Liver (tissue), 3 donors: ENCODE data around the gene ALAS1.

Experiments used
- ATF3 ChIP-seq: IDR thresholded peaks from 2 replicates; pipeline ENCODE4 v1.6.1; 2016; ENCODE audit warnings: antibody characterized with exemption
- CTCF ChIP-seq: fragments of 150-350 bp; IDR thresholded peaks from 2 replicates; pipeline ENCODE4 v1.5.1; 2017; ENCODE audit warnings: improper control_type of control experiment, low read depth, low read length; ENCODE audit not compliant: missing input control
- EGR1 ChIP-seq, 2 donors: IDR thresholded peaks; 2 replicates each; pipeline ENCODE4 v1.6.1; 2016 to 2018; ENCODE audit warnings: antibody characterized with exemption in 2 of 2, low read depth in 2 of 2
- GABPA ChIP-seq, 2 donors: IDR thresholded peaks in 1 of 2; conservative IDR thresholded peaks in 1 of 2; 2 replicates each; pipeline ENCODE4 v1.6.1; 2016; ENCODE audit warnings: antibody characterized with exemption in 2 of 2, mild to moderate bottlenecking in 1 of 2, moderate library complexity in 1 of 2
- HNF4A ChIP-seq, 2 donors: conservative IDR thresholded peaks; 2 replicates each; pipeline ENCODE4 v1.6.1; 2016; ENCODE audit warnings: antibody characterized with exemption in 2 of 2, mild to moderate bottlenecking in 2 of 2
- JUND ChIP-seq, 2 donors: IDR thresholded peaks; 2 replicates each; pipeline ENCODE4 v1.6.1; 2016; ENCODE audit warnings: antibody characterized with exemption in 2 of 2
- MAX ChIP-seq: IDR thresholded peaks from 2 replicates; pipeline ENCODE4 v1.6.1; 2016; ENCODE audit warnings: antibody characterized with exemption
- RAD21 ChIP-seq, 2 donors: IDR thresholded peaks; 2 replicates each; pipeline ENCODE4 v1.6.1; 2016; ENCODE audit warnings: antibody characterized with exemption in 2 of 2, mild to moderate bottlenecking in 2 of 2
- REST ChIP-seq: IDR thresholded peaks from 2 replicates; pipeline ENCODE4 v1.6.1; 2016; ENCODE audit warnings: antibody characterized with exemption, mild to moderate bottlenecking
- RXRA ChIP-seq, 2 donors: IDR thresholded peaks; 2 replicates each; pipeline ENCODE4 v1.6.1; 2017 to 2018; ENCODE audit warnings: antibody characterized with exemption in 2 of 2, mild to moderate bottlenecking in 1 of 2
- TAF1 ChIP-seq: conservative IDR thresholded peaks from 2 replicates; pipeline ENCODE4 v1.6.1; 2016; ENCODE audit warnings: antibody characterized with exemption, mild to moderate bottlenecking
- YY1 ChIP-seq: IDR thresholded peaks from 2 replicates; pipeline ENCODE4 v1.6.1; 2016; ENCODE audit warnings: antibody characterized with exemption, mild to moderate bottlenecking
- ZBTB33 ChIP-seq: IDR thresholded peaks from 2 replicates; pipeline ENCODE4 v1.6.1; 2016; ENCODE audit warnings: antibody characterized with exemption
- donor health status: healthy.
- donor health status: healthy.

GRCh38 chr3:52243791-52244628, 46.0 kb downstream of the ALAS1 start:
- TF ChIP-seq RAD21 (IDR thresholded peaks at IDR 0.05), result no peak
- no peak for TF ChIP-seq TAF1
- no peak for TF ChIP-seq CTCF
- no peak for TF ChIP-seq RXRA (IDR thresholded peaks at IDR 0.05)
- TF ChIP-seq JUND (IDR thresholded peaks at IDR 0.05), result no peak
- TF ChIP-seq ZBTB33, result no peak
- TF ChIP-seq YY1, result no peak
- TF ChIP-seq EGR1 (IDR thresholded peaks at IDR 0.05; ENCODE audit: low read depth in 2 of 2), result no peak
- TF ChIP-seq HNF4A (conservative IDR thresholded peaks at IDR 0.05), result no peak
- TF ChIP-seq ATF3, result no peak
- no peak for TF ChIP-seq GABPA (IDR thresholded peaks at IDR 0.05 in 1 of 2, conservative IDR thresholded peaks at IDR 0.05 in 1 of 2)
- no peak for TF ChIP-seq MAX
- TF ChIP-seq REST, result no peak
